Small intestine (tissue), 7 donors: ENCODE results near the gene RAB28. TPM values are rescaled to one million over a fixed set of nuclear protein-coding genes. Genes with fewer than 3 reads are reported as not detected.
"Not testable (repeated sequence)": the region's sequence is repeated elsewhere in the genome, so short reads cannot be mapped to it uniquely, and the experiment has no call there.

Experiments
- DNase-seq, 2 donors: peaks; one replicate each; pipeline versions ENCODE4 v3.0.0 to v3.0.0-alpha.2; 2013
- FAIRE-seq: peaks from 2 replicates; lab custom pipeline; 2012; peaks lifted over from hg19 to GRCh38; lab: Jason Lieb, UNC
- H3K27ac ChIP-seq, 3 donors: one replicate each; pipeline ENCODE4 v1.5.1; 2013; ENCODE audit warnings: low read length in 2 of 3, mild to moderate bottlenecking in 2 of 3, control low read depth in 1 of 3, inconsistent platforms in 1 of 3, low read depth in 1 of 3, moderate library complexity in 1 of 3
- H3K27me3 ChIP-seq, 3 donors: one replicate each; pipeline ENCODE4 v1.6.1; 2013; ENCODE audit warnings: low read length in 3 of 3, inconsistent platforms in 1 of 3; ENCODE audit not compliant: control insufficient read depth in 3 of 3, insufficient read depth in 3 of 3
- H3K36me3 ChIP-seq, 3 donors: one replicate each; pipeline ENCODE4 v1.6.1; 2013; ENCODE audit warnings: low read length in 3 of 3, inconsistent platforms in 1 of 3, low read depth in 1 of 3, mild to moderate bottlenecking in 1 of 3, moderate library complexity in 1 of 3; ENCODE audit not compliant: control insufficient read depth in 3 of 3, insufficient read depth in 2 of 3
- H3K4me1 ChIP-seq, 3 donors: one replicate each; pipeline ENCODE4 v1.6.1; 2013; ENCODE audit warnings: low read length in 2 of 3, inconsistent platforms in 1 of 3, low read depth in 1 of 3, mild to moderate bottlenecking in 1 of 3, moderate library complexity in 1 of 3; ENCODE audit not compliant: control insufficient read depth in 3 of 3, insufficient read depth in 2 of 3
- H3K4me3 ChIP-seq, 3 donors: one replicate each; pipeline ENCODE4 v1.5.1; 2013; ENCODE audit warnings: low read length in 3 of 3, control low read depth in 1 of 3, inconsistent platforms in 1 of 3, low read depth in 1 of 3, mild to moderate bottlenecking in 1 of 3, moderate library complexity in 1 of 3
- H3K9me3 ChIP-seq, 2 donors: one replicate each; pipeline ENCODE4 v1.6.1; 2013; ENCODE audit warnings: low read depth in 1 of 2, low read length in 1 of 2; ENCODE audit not compliant: control insufficient read depth in 2 of 2, insufficient read depth in 1 of 2
- WGBS, 3 donors: extraction: QIAGEN DNeasy Blood & Tissue Kit; methylation state at CpG; one replicate each; pipeline ENCODE4 v1.1.7; 2013; 5-methylcytosine and 5-hydroxymethylcytosine counted together
- polyA plus RNA-seq, 4 donors: library from polyadenylated mRNA; stranded (reverse) in 3 of 4; unstranded in 1 of 4; fragments of 200-250 nt in 3 of 4; fragments of 120-200 nt in 1 of 4; gene quantifications; one replicate each; pipeline versions ENCODE4 v1.2.1 to v1.2.3, GENCODE V29; 2013
- donor health status: healthy with polysubstance abuse.
- donor health status: control.
- donor health status: control.
- donor health status: Bipolar disorder and iron deficiency.
- donor health status: healthy.

Gene RAB28
- polyA plus RNA-seq, 4 donors: 7.4 to 16.7 (median 11.0) TPM

DNA sequence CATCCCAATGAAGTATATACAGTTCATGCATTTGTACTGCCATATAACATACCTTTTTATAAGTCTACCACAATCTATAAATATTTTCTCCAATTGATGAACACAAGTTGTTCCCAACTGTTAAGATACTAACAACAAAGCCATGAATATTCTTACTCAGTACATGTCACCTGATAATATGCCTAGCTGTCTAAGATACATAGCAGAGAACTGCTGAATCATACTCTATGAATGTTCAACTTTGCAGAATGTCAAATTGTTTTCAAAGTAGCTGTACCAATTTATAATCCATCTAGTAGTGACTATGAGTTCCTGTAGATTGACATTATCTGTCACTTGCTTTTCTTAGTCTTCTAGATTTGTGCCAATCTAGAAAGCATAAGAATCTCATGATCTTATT lies 84.9 kb downstream of the RAB28 start:
- H3K36me3 ChIP-seq: no peaks in the 10 kb centered on the region
- H3K27me3 ChIP-seq: no peaks in the 10 kb centered on the region
- no peak overlapping the region for H3K27ac ChIP-seq
- no peaks in the 10 kb centered on the region for H3K4me1 ChIP-seq
- H3K4me3 ChIP-seq: no peak overlapping the region
- no peak for DNase-seq
- no peak for FAIRE-seq
- no peaks in the 10 kb centered on the region for H3K9me3 ChIP-seq

GRCh38 chr4:13396161-13396560 lies 88.0 kb downstream of the RAB28 start:
- no peaks in the 10 kb centered on the region for H3K9me3 ChIP-seq
- no peaks in the 10 kb centered on the region for H3K4me1 ChIP-seq
- H3K27ac ChIP-seq: no peak overlapping the region
- FAIRE-seq (no peak), DNase-seq (no peak)
- no peaks in the 10 kb centered on the region for H3K27me3 ChIP-seq
- whole genome bisulfite sequencing, 3 donors: 30 to 37% (median 33%) methylated on average over 1 of the region's 1 CpG
- H3K36me3 ChIP-seq: no peaks in the 10 kb centered on the region
- H3K4me3 ChIP-seq: no peak overlapping the region

DNA sequence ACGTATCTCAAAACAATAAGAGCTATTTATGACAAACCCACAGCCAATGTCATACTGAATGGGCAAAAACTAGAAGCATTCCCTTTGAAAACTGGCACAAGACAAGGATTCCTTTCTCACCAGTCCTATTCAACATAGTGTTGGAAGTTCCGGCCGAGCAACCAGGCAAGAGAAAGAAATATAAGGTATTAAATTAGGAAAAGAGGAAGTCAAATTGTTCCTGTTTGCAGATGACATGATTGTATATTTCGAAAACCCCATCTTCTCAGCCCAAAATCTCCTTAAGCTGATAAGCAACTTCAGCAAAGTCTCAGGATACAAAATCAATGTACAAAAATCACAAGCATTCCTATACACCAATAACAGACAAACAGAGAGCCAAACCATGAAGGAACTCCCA lies 94.2 kb downstream of the RAB28 start:
- not testable (repeated sequence) for FAIRE-seq, H3K4me3 ChIP-seq, H3K27me3 ChIP-seq, DNase-seq, H3K27ac ChIP-seq, H3K4me1 ChIP-seq, H3K36me3 ChIP-seq, H3K9me3 ChIP-seq
- 89 to 96% (median 93%) methylated on average over 4 of the region's 4 CpGs for WGBS, 3 donors

- FAIRE-seq (no peak), DNase-seq (no peak)
- H3K27me3 ChIP-seq: no peaks in the 10 kb centered on the region
- no peaks in the 10 kb centered on the region for H3K4me1 ChIP-seq
- H3K36me3 ChIP-seq: peaks cover 0 to 5% (median 0%) of the 10 kb centered on the region in 3 donors
- no peak overlapping the region for H3K4me3 ChIP-seq
- no peaks in the 10 kb centered on the region for H3K9me3 ChIP-seq
- no peak overlapping the region for H3K27ac ChIP-seq
Observed at GRCh38 chr4:13386405-13387107, 97.6 kb downstream of the RAB28 start.

DNA sequence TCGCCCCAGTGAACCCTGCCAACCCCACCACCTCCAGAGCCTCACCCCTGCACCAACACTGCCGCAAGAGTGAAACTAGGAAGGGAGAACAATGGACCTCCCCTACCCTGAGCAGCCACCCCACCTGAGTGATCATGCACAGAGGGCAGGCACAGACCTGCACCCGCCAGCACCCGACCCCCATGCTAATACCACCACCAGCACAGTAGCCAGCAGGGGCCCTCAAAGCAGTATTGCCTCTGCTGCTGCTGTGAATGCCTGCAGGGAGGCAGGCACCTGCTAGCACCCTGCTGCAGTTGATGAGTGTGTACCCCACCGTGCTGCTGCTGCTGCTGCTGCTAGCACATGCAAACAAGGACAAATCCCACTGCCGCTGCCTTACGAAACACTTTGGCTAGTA lies 100.1 kb downstream of the RAB28 start:
- DNase-seq (no peak), FAIRE-seq (no peak)
- 97 to 98% (median 97%) methylated on average over 7 of the region's 7 CpGs for WGBS, 3 donors
- Histone ChIP-seq H3K36me3 (peaks cover 0 to 5% (median 2%) of the 10 kb centered on the region in 3 donors), H3K4me1 (no peaks in the 10 kb centered on the region), H3K27me3 (no peaks in the 10 kb centered on the region), H3K27ac (no peak overlapping the region), H3K4me3 (no peak overlapping the region), H3K9me3 (no peaks in the 10 kb centered on the region)

DNA sequence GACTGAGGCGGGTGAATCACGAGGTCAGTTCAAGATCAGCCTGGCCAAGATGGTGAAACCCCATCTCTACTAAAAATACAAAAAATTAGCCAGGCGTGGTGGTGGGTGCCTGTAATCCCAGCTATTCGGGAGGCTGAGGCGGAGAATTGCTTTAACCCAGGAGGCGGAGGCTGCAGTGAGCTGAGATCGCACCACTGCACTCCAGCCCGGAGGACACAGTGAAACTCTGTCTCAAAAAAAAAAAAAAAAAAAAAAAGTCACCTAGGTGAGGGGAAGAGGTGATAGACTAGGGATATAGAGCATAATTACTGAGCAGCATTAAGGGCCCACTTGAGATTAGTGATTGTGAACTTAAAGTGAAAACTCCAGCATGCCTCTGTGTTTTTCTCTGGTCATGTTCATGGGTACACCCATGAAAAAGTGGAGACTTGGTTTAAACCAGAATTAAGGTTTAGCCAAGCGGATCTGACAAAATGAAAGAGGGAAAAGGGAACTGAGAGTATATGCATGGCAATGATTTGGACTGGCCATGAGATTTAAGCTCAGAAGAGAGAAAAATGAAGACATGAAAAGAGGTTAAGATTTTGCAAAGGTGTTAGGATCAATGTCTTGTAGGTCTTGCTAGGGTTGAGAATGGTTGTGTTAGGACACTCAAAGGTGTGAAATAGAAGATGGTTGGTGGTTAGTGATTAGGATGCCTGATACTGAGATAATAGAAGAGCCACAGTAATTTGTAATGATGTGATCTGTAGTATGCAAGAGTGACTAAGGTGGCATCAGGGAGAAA lies 105.0 kb downstream of the RAB28 start:
- Histone ChIP-seq H3K27ac (no peak overlapping the region), H3K4me3 (no peak overlapping the region), H3K9me3 (no peaks in the 10 kb centered on the region), H3K4me1 (no peaks in the 10 kb centered on the region), H3K27me3 (no peaks in the 10 kb centered on the region), H3K36me3 (peaks cover 2 to 5% (median 2%) of the 10 kb centered on the region in 3 donors)
- no peak for DNase-seq
- WGBS, 3 donors: 96 to 98% (median 98%) methylated on average over 9 of the region's 9 CpGs
- FAIRE-seq: no peak

GRCh38 chr4:13371048-13371447 lies 113.1 kb downstream of the RAB28 start:
- Histone ChIP-seq H3K27me3 (no peaks in the 10 kb centered on the region), H3K4me3 (no peak overlapping the region), H3K27ac (no peak overlapping the region), H3K9me3 (no peaks in the 10 kb centered on the region), H3K36me3 (peaks cover 0 to 2% (median 0%) of the 10 kb centered on the region in 3 donors), H3K4me1 (no peaks in the 10 kb centered on the region)
- 70 to 98% (median 92%) methylated on average over 3 of the region's 3 CpGs for whole genome bisulfite sequencing, 3 donors
- FAIRE-seq: no peak
- no peak for DNase-seq

DNA sequence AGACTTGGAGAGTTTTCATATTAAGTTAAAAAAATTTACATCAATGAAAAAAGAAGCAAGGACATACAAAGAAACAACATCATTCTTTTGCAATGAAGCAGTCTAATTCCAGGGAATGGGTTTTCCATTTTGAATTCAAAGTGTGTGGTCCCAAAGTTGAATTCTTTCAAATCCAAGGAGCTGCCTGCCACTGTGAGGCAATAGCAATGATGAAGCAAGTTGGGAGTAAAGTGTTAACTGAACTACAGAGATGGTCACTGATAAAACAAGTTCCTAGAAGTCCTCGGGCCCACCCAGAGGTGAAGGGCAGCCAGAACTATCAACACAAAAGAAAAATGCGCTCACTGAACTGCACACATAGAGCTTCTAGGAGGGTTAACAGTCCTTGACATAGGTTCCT lies 115.9 kb downstream of the RAB28 start:
- peaks cover 0 to 3% (median 2%) of the 10 kb centered on the region in 3 donors for H3K36me3 ChIP-seq
- no peaks in the 10 kb centered on the region for H3K27me3 ChIP-seq
- DNase-seq: no peak
- H3K4me3 ChIP-seq: no peak overlapping the region
- FAIRE-seq: no peak
- H3K27ac ChIP-seq: no peak overlapping the region
- WGBS, 3 donors: 77 to 89% (median 86%) methylated on average over 2 of the region's 2 CpGs
- no peaks in the 10 kb centered on the region for H3K9me3 ChIP-seq
- no peaks in the 10 kb centered on the region for H3K4me1 ChIP-seq
